ENCODE results near the gene MAPK11. TPM values are rescaled to one million over a fixed set of nuclear protein-coding genes. Genes with fewer than 3 reads are reported as not detected.

Gene MAPK11
- total and polyA plus RNA-seq, 9 of the 15 experiments (the other 6 are each of a cell fraction or from before 2014, with no cell fraction given) = 0.06 to 14.6 (median 5.3) TPM

DNA sequence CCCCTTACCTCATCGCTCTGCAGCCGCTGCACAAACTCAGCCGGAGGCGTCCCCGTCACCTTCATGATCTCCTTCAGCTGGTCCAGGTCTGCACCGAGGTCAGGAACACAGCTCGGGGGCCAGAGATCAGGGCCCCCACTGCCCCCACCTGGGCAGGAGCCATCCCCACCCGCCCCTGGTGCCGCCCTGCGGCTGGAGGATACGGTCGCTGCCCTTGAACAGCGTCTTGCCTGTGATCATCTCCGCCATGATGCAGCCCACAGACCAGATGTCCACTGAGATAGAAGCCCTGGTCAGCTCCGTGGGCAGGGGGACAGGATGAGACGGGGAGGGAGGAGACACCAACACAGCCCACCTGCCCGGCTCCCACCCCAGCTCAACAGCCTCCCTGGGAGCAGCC, 14.6 kb downstream of the MAPK11 start:
- ChIA-PET POLR2A (interaction anchor here (0.6 to 1.2 kb wide), 3 partner anchors 10 to 48 kb away, joined by 3 to 4 read pairs (median 3); no protein-coding TSS in a partner anchor), CTCF (ENCODE audit: low intra/inter-chr PET ratio) (no interaction called here)
- in situ Hi-C loops (cut with MboI) (no loop called here), intact Hi-C loops (cut with micrococcal nuclease) (no loop called here)
- TF ChIP-seq, protein P1, sequence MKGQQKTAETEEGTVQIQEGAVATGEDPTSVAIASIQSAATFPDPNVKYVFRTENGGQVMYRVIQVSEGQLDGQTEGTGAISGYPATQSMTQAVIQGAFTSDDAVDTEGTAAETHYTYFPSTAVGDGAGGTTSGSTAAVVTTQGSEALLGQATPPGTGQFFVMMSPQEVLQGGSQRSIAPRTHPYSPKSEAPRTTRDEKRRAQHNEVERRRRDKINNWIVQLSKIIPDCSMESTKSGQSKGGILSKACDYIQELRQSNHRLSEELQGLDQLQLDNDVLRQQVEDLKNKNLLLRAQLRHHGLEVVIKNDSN (CRISPR knock-in tag; IDR thresholded peaks at IDR 0.05) = no peak
- TF ChIP-seq, protein P2, sequence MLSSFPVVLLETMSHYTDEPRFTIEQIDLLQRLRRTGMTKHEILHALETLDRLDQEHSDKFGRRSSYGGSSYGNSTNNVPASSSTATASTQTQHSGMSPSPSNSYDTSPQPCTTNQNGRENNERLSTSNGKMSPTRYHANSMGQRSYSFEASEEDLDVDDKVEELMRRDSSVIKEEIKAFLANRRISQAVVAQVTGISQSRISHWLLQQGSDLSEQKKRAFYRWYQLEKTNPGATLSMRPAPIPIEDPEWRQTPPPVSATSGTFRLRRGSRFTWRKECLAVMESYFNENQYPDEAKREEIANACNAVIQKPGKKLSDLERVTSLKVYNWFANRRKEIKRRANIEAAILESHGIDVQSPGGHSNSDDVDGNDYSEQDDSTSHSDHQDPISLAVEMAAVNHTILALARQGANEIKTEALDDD (IDR thresholded peaks at IDR 0.05) = no peak
- TF ChIP-seq ZNF3 (CRISPR knock-in tag; IDR thresholded peaks at IDR 0.05) (no peak), ZNF507 (tag; conservative IDR thresholded peaks at IDR 0.05) (no peak), CREB1 (IDR thresholded peaks at IDR 0.05) (no peak), CREB1 (CRISPR knock-in tag; IDR thresholded peaks at IDR 0.05) (no peak), TBP (optimal IDR thresholded peaks at IDR 0.05; ENCODE audit: low read depth, low read length) (no peak), NFATC3 (IDR thresholded peaks at IDR 0.05) (no peak), JUND (IDR thresholded peaks at IDR 0.05; ENCODE audit: borderline replicate concordance, low read depth, low read length) (no peak), JUND (tag; IDR thresholded peaks at IDR 0.05; ENCODE audit: borderline replicate concordance, low read depth, low read length) (no peak), ZZZ3 (IDR thresholded peaks at IDR 0.05) (no peak)
- TF ChIP-seq, protein P3, sequence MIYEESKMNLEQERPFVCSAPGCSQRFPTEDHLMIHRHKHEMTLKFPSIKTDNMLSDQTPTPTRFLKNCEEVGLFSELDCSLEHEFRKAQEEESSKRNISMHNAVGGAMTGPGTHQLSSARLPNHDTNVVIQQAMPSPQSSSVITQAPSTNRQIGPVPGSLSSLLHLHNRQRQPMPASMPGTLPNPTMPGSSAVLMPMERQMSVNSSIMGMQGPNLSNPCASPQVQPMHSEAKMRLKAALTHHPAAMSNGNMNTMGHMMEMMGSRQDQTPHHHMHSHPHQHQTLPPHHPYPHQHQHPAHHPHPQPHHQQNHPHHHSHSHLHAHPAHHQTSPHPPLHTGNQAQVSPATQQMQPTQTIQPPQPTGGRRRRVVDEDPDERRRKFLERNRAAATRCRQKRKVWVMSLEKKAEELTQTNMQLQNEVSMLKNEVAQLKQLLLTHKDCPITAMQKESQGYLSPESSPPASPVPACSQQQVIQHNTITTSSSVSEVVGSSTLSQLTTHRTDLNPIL (CRISPR knock-in tag; IDR thresholded peaks at IDR 0.05) = no peak
- TF ChIP-seq, protein P4, sequence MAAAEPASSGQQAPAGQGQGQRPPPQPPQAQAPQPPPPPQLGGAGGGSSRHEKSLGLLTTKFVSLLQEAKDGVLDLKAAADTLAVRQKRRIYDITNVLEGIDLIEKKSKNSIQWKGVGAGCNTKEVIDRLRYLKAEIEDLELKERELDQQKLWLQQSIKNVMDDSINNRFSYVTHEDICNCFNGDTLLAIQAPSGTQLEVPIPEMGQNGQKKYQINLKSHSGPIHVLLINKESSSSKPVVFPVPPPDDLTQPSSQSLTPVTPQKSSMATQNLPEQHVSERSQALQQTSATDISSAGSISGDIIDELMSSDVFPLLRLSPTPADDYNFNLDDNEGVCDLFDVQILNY (CRISPR knock-in tag; IDR thresholded peaks at IDR 0.05) = no peak
- TF ChIP-seq, protein P5, sequence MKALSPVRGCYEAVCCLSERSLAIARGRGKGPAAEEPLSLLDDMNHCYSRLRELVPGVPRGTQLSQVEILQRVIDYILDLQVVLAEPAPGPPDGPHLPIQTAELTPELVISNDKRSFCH (CRISPR knock-in tag; IDR thresholded peaks at IDR 0.05) = no peak
- TF ChIP-seq, protein P5 (tag; IDR thresholded peaks at IDR 0.05) = no peak
- TF ChIP-seq, protein P6, sequence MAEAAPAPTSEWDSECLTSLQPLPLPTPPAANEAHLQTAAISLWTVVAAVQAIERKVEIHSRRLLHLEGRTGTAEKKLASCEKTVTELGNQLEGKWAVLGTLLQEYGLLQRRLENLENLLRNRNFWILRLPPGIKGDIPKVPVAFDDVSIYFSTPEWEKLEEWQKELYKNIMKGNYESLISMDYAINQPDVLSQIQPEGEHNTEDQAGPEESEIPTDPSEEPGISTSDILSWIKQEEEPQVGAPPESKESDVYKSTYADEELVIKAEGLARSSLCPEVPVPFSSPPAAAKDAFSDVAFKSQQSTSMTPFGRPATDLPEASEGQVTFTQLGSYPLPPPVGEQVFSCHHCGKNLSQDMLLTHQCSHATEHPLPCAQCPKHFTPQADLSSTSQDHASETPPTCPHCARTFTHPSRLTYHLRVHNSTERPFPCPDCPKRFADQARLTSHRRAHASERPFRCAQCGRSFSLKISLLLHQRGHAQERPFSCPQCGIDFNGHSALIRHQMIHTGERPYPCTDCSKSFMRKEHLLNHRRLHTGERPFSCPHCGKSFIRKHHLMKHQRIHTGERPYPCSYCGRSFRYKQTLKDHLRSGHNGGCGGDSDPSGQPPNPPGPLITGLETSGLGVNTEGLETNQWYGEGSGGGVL (CRISPR knock-in tag; IDR thresholded peaks at IDR 0.05) = no peak
- Histone ChIP-seq H3K79me2 (ENCODE audit: control insufficient read depth, insufficient read depth, low read length) (peaks cover 25% of the 10 kb centered on the region), H3K27ac (ENCODE audit: extremely low read depth, low read depth, low read length) (no peak overlapping the region), H4K20me1 (replicated peaks; ENCODE audit: control insufficient read depth, insufficient read depth, low read length) (no peaks in the 10 kb centered on the region), H3K4me1 (replicated peaks in 1 of 2; ENCODE audit: control insufficient read depth in 2 of 2, insufficient read depth in 2 of 2, low read length in 2 of 2) (peaks cover 0 to 93% of the 10 kb centered on the region in 2 experiments; a peak in 3 of 5 replicates), H3K4me3 (no peak overlapping the region), H3K9ac (ENCODE audit: insufficient read depth in 1 of 2, low read depth in 2 of 2, low read length in 2 of 2) (no peak overlapping the region; a peak in 1 of 4 replicates), H3K9me1 (ENCODE audit: control insufficient read depth, insufficient read depth, low read length) (no peaks in the 10 kb centered on the region), H3K36me3 (ENCODE audit: control insufficient read depth, insufficient read depth, low read length) (peaks cover 60% of the 10 kb centered on the region; the same call in 1 of the 3 replicates), H3K9me3 (replicated peaks; ENCODE audit: control insufficient read depth, insufficient read depth, low read depth, low read length) (no peaks in the 10 kb centered on the region), H2AFZ (ENCODE audit: low read depth, low read length) (no peak overlapping the region), H3K27me3 (ENCODE audit: control insufficient read depth in 2 of 2, insufficient read depth in 2 of 2, low read length in 2 of 2) (no peaks in the 10 kb centered on the region), H3K4me2 (ENCODE audit: insufficient read depth, low read length) (no peak overlapping the region)
- ATAC-seq = no peak
- 93% methylated on average over 3 of the region's 17 CpGs for WGBS (ENCODE audit: insufficient coverage, low coverage, missing lambda C conversion rate)
- DNase-seq (ENCODE audit: extremely low read depth in 1 of 4, low spot score in 3 of 4) = no peak
- BruUV-seq (replicated peaks) = no TSS peak
- FAIRE-seq = no peak

Data from K562 (cell line).